ENCODE results near the gene SLC35A4.

- TF ChIP-seq CTCF (IDR thresholded peaks at IDR 0.05; ENCODE audit: insufficient read depth, low read depth, low read length) (no peak), EZH2 (IDR thresholded peaks at IDR 0.05; ENCODE audit: insufficient read depth, low read length) (no peak)
These were observed 37.5 kb downstream of the SLC35A4 start for GRCh38 chr5:140602147-140602546.

Data from astrocyte (in vitro differentiated cells and primary cell).